Measurements from ENCODE around the gene PTPRG. TPM values are rescaled to one million over a fixed set of nuclear protein-coding genes. Genes with fewer than 3 reads are reported as not detected.

PTPRG gene
- total and polyA plus RNA-seq, 2 of the 13 experiments (the other 11 are each of a cell fraction or from before 2014, with no cell fraction given) = 8.0 to 25.3 TPM

- no peaks in the 10 kb centered on the region for H3K27me3 ChIP-seq (ENCODE audit: control insufficient read depth in 1 of 2, insufficient read depth in 2 of 2, low read length in 2 of 2)
- H3K4me2 ChIP-seq (ENCODE audit: low read depth, low read length) = no peak overlapping the region
- FAIRE-seq (no peak), DNase-seq (ENCODE audit: low spot score) (no peak), ATAC-seq (no peak)
- no peaks in the 10 kb centered on the region for H3K9me3 ChIP-seq (ENCODE audit: low read length)
- intact Hi-C loops (cut with micrococcal nuclease; ENCODE audit: unreplicated experiment) = no loop called here
- no peaks in the 10 kb centered on the region for H3K4me1 ChIP-seq (ENCODE audit: insufficient read depth, low read length)
- no peaks in the 10 kb centered on the region for H3K36me3 ChIP-seq (replicated peaks in 1 of 2; ENCODE audit: control insufficient read depth in 1 of 2, insufficient read depth in 2 of 2, low read length in 2 of 2)
- in situ Hi-C loops (cut with HindIII; ENCODE audit: extremely low pct_ligation_motif_present, low pct_unique_long_range_greater_than_20kb) = no loop called here
- CTCF ChIA-PET (ENCODE audit: low intra/inter-chr PET ratio, low total read pairs) = no interaction called here
- H3K27ac ChIP-seq (ENCODE audit: extremely low read length, insufficient read depth, low read length) = no peak overlapping the region
- no peak overlapping the region for H3K9ac ChIP-seq (ENCODE audit: insufficient read depth, low read depth, low read length)
- POLR2A ChIA-PET = no interaction called here
- BruUV-seq (replicated peaks) = no TSS peak
- 79% methylated on average over 6 of the region's 6 CpGs for WGBS (ENCODE audit: low lambda C conversion rate)
- no peaks in the 10 kb centered on the region for H3K79me2 ChIP-seq (ENCODE audit: insufficient read depth, low read length)
- H2AFZ ChIP-seq (ENCODE audit: low read length) = no peak overlapping the region
- H4K20me1 ChIP-seq (ENCODE audit: insufficient read depth, low read length) = no peaks in the 10 kb centered on the region; the same call in 1 of the 2 replicates
- no peak overlapping the region for H3K4me3 ChIP-seq (replicated peaks in 1 of 3; ENCODE audit: insufficient read depth in 1 of 3, low read depth in 2 of 3, low read length in 3 of 3)
- TF ChIP-seq ZNF318 (CRISPR knock-in tag; IDR thresholded peaks at IDR 0.05) (no peak), DNMT1 (CRISPR knock-in tag; IDR thresholded peaks at IDR 0.05) (no peak), ZBTB42 (CRISPR knock-in tag; IDR thresholded peaks at IDR 0.05) (no peak), ZSCAN20 (CRISPR knock-in tag; IDR thresholded peaks at IDR 0.05; ENCODE audit: borderline replicate concordance) (no peak), ZNF646 (CRISPR knock-in tag; IDR thresholded peaks at IDR 0.05) (no peak), AGO1 (IDR thresholded peaks at IDR 0.05; ENCODE audit: low read depth, low read length, poor library complexity, severe bottlenecking) (no peak), SP4 (CRISPR knock-in tag; IDR thresholded peaks at IDR 0.05) (no peak), ZMAT5 (CRISPR knock-in tag; IDR thresholded peaks at IDR 0.05; ENCODE audit: borderline replicate concordance, low read depth) (no peak), POLR2A (IDR thresholded peaks at IDR 0.05; ENCODE audit: insufficient read depth in 1 of 2, low read depth in 2 of 2, low read length in 2 of 2) (no peak), ZNF317 (CRISPR knock-in tag; IDR thresholded peaks at IDR 0.05) (no peak)
Measured at GRCh38 chr3:62049033-62049432, 487.7 kb downstream of the PTPRG start.

Measured in HepG2 (cell line).